GM12865 (cell line): Measurements from ENCODE around the gene EVA1A.

Experiments used
- DNase-seq: peaks from one replicate; pipeline ENCODE4 v3.0.0; 2010; ENCODE audit warnings: low read depth
- H3K4me3 ChIP-seq: 2 replicates; pipeline ENCODE4 v1.5.1; 2011; ENCODE audit warnings: mild to moderate bottlenecking, low read depth, low read length, control low read depth
- CTCF ChIP-seq: IDR thresholded peaks from 2 replicates; pipeline ENCODE4 v1.5.1; 2011; ENCODE audit warnings: low read length, control low read depth, low read depth, inconsistent platforms; ENCODE audit not compliant: insufficient read depth; ENCODE audit errors: missing control alignments

EVA1A gene

GRCh38 chr2:75589391-75590105 is 28.8 kb upstream of the EVA1A start:
- DNase-seq, result no peak
- H3K4me3 ChIP-seq, result no peak overlapping the region
- no peak for TF ChIP-seq CTCF

- no peak for DNase-seq
- no peak overlapping the region for H3K4me3 ChIP-seq
- TF ChIP-seq CTCF, result no peak
These were observed 27.3 kb upstream of the EVA1A start for GRCh38 chr2:75587954-75588587.

GRCh38 chr2:75586971-75587370 is 26.2 kb upstream of the EVA1A start:
- no peak for DNase-seq
- TF ChIP-seq CTCF, result no peak
- H3K4me3 ChIP-seq, result no peak overlapping the region

GRCh38 chr2:75582840-75583239 is 22.1 kb upstream of the EVA1A start:
- DNase-seq, result no peak
- TF ChIP-seq CTCF, result no peak
- no peak overlapping the region for H3K4me3 ChIP-seq

- TF ChIP-seq CTCF, result no peak
These were observed 19.9 kb upstream of the EVA1A start for GRCh38 chr2:75580606-75581005.

GRCh38 chr2:75580156-75580555 is 19.4 kb upstream of the EVA1A start:
- DNase-seq, result no peak
- no peak for TF ChIP-seq CTCF
- no peak overlapping the region for H3K4me3 ChIP-seq

More at GRCh38 chr2:75580606-75581005, 19.9 kb upstream of the EVA1A start:
- H3K4me3 ChIP-seq, result no peak overlapping the region
- DNase-seq, result no peak
